Neural progenitor cell (in vitro differentiated cells): ENCODE measurements around the gene CNN1.

Experiments used
- EZH2 ChIP-seq: fragments of 200-600 bp; sonication (generic); IDR thresholded peaks from 2 replicates; pipeline ENCODE4 v1.6.1; 2017; ENCODE audit warnings: antibody characterized with exemption, mild to moderate bottlenecking, moderate library complexity
- TF ChIP-seq, protein P1 (sequence below): fragments of 200-600 bp; sonication (generic); IDR thresholded peaks from 2 replicates; pipeline ENCODE4 v1.5.1; 2017; ENCODE audit warnings: antibody characterized with exemption, mild to moderate bottlenecking

GRCh38 chr19:11495481-11495880, 43.2 kb upstream of the CNN1 start:
- TF ChIP-seq, protein P1, sequence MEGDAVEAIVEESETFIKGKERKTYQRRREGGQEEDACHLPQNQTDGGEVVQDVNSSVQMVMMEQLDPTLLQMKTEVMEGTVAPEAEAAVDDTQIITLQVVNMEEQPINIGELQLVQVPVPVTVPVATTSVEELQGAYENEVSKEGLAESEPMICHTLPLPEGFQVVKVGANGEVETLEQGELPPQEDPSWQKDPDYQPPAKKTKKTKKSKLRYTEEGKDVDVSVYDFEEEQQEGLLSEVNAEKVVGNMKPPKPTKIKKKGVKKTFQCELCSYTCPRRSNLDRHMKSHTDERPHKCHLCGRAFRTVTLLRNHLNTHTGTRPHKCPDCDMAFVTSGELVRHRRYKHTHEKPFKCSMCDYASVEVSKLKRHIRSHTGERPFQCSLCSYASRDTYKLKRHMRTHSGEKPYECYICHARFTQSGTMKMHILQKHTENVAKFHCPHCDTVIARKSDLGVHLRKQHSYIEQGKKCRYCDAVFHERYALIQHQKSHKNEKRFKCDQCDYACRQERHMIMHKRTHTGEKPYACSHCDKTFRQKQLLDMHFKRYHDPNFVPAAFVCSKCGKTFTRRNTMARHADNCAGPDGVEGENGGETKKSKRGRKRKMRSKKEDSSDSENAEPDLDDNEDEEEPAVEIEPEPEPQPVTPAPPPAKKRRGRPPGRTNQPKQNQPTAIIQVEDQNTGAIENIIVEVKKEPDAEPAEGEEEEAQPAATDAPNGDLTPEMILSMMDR, result no peak
- TF ChIP-seq EZH2, result no peak
